DOHH2 (cell line): ENCODE measurements around the gene GPC1.

Experiments used
- H3F3A ChIP-seq: fragments of 200-600 bp; sonication (generic), shearing (Covaris generic); 2 replicates; pipeline ENCODE4 v1.6.0; 2016; ENCODE audit warnings: antibody characterized with exemption, mild to moderate bottlenecking; ENCODE audit not compliant: control insufficient read depth, insufficient read depth
- H3K27ac ChIP-seq: fragments of 200-600 bp; sonication (generic); 2 replicates; pipeline ENCODE4 v1.5.1; 2014; ENCODE audit warnings: low read depth, mild to moderate bottlenecking, low read length, moderate library complexity
- H3K27me3 ChIP-seq: fragments of 200-600 bp; sonication (generic); 2 replicates; pipeline ENCODE4 v1.6.1; 2014; ENCODE audit warnings: mild to moderate bottlenecking, low read length, mixed read lengths; ENCODE audit not compliant: control insufficient read depth
- H3K36me3 ChIP-seq: fragments of 200-600 bp; sonication (generic); 2 replicates; pipeline ENCODE4 v1.6.1; 2014; ENCODE audit warnings: mild to moderate bottlenecking, low read length, moderate library complexity, mixed read lengths; ENCODE audit not compliant: control insufficient read depth
- H3K4me1 ChIP-seq: fragments of 200-600 bp; sonication (generic); 2 replicates; pipeline ENCODE4 v1.6.1; 2014; ENCODE audit warnings: mild to moderate bottlenecking, low read length, mixed read lengths; ENCODE audit not compliant: control insufficient read depth
- H3K4me2 ChIP-seq: fragments of 200-600 bp; sonication (generic); 2 replicates; pipeline ENCODE4 v1.6.0; 2014; ENCODE audit warnings: mild to moderate bottlenecking, low read length, moderate library complexity
- H3K4me3 ChIP-seq: fragments of 200-600 bp; sonication (generic); 2 replicates; pipeline ENCODE4 v1.5.1; 2014; ENCODE audit warnings: mild to moderate bottlenecking, low read length, mixed read lengths
- H3K79me2 ChIP-seq: fragments of 200-600 bp; sonication (generic); 2 replicates; pipeline ENCODE4 v1.6.1; 2014; ENCODE audit warnings: mild to moderate bottlenecking, low read length, mixed read lengths; ENCODE audit not compliant: control insufficient read depth
- H3K9me2 ChIP-seq: fragments of 200-600 bp; sonication (generic); replicated peaks from 2 replicates; pipeline ENCODE4 v1.6.1; 2014; ENCODE audit warnings: mild to moderate bottlenecking, low read length, mixed read lengths; ENCODE audit not compliant: control insufficient read depth
- H3K9me3 ChIP-seq: fragments of 200-600 bp; sonication (generic); 2 replicates; pipeline ENCODE4 v1.6.1; 2014; ENCODE audit warnings: antibody characterized with exemption, low read length, mixed read lengths; ENCODE audit not compliant: control insufficient read depth, insufficient read depth
- H4K20me1 ChIP-seq: fragments of 200-600 bp; sonication (generic); 2 replicates; pipeline ENCODE4 v1.6.0; 2014; ENCODE audit warnings: low read depth, mild to moderate bottlenecking, antibody characterized with exemption, low read length, moderate library complexity; ENCODE audit not compliant: control insufficient read depth, insufficient read depth
- CTCF ChIP-seq: fragments of 200-600 bp; sonication (generic); IDR thresholded peaks from one replicate; pipeline ENCODE4 v1.5.1; 2014; ENCODE audit warnings: antibody characterized with exemption, mild to moderate bottlenecking, low read depth, low read length; ENCODE audit not compliant: poor library complexity, severe bottlenecking
- EZH2phosphoT487 ChIP-seq: fragments of 200-600 bp; sonication (generic); IDR thresholded peaks from 2 replicates; pipeline ENCODE4 v1.6.1; 2017; ENCODE audit warnings: borderline replicate concordance, mild to moderate bottlenecking, antibody characterized with exemption, low read length, moderate library complexity, mixed read lengths

The GPC1 gene

GRCh38 chr2:240407090-240407489 lies 28.4 kb upstream of the GPC1 start:
- no peak overlapping the region for H3K4me3 ChIP-seq

GRCh38 chr2:240410004-240410403 lies 25.5 kb upstream of the GPC1 start:
- H3K36me3 ChIP-seq, result no peaks in the 10 kb centered on the region
- no peaks in the 10 kb centered on the region for H3K9me2 ChIP-seq
- no peak for TF ChIP-seq CTCF
- no peak for TF ChIP-seq EZH2phosphoT487
- no peaks in the 10 kb centered on the region for H3F3A ChIP-seq
- no peaks in the 10 kb centered on the region for H3K27me3 ChIP-seq
- no peaks in the 10 kb centered on the region for H3K9me3 ChIP-seq
- no peak overlapping the region for H3K27ac ChIP-seq
- H3K4me3 ChIP-seq, result no peak overlapping the region
- H3K4me1 ChIP-seq, result no peaks in the 10 kb centered on the region
- no peak overlapping the region for H3K4me2 ChIP-seq
- no peaks in the 10 kb centered on the region for H4K20me1 ChIP-seq
- no peaks in the 10 kb centered on the region for H3K79me2 ChIP-seq

More at GRCh38 chr2:240407090-240407489, 28.4 kb upstream of the GPC1 start:
- H3F3A ChIP-seq, result no peaks in the 10 kb centered on the region
- H3K9me2 ChIP-seq, result no peaks in the 10 kb centered on the region
- H4K20me1 ChIP-seq, result no peaks in the 10 kb centered on the region
- H3K4me1 ChIP-seq, result no peaks in the 10 kb centered on the region
- TF ChIP-seq CTCF (no peak), EZH2phosphoT487 (no peak)
- H3K79me2 ChIP-seq, result no peaks in the 10 kb centered on the region
- no peaks in the 10 kb centered on the region for H3K9me3 ChIP-seq
- H3K27me3 ChIP-seq, result no peaks in the 10 kb centered on the region
- no peak overlapping the region for H3K27ac ChIP-seq
- H3K36me3 ChIP-seq, result no peaks in the 10 kb centered on the region
- no peak overlapping the region for H3K4me2 ChIP-seq

- no peaks in the 10 kb centered on the region for H3K36me3 ChIP-seq
- H3K4me3 ChIP-seq, result no peak overlapping the region
- TF ChIP-seq CTCF (no peak), EZH2phosphoT487 (no peak)
- H3K4me2 ChIP-seq, result no peak overlapping the region
- no peaks in the 10 kb centered on the region for H3K27me3 ChIP-seq
- no peak overlapping the region for H3K27ac ChIP-seq
- H3K4me1 ChIP-seq, result no peaks in the 10 kb centered on the region
- H3K9me2 ChIP-seq, result no peaks in the 10 kb centered on the region
- no peaks in the 10 kb centered on the region for H3K79me2 ChIP-seq
- no peaks in the 10 kb centered on the region for H4K20me1 ChIP-seq
- H3K9me3 ChIP-seq, result no peaks in the 10 kb centered on the region
- no peaks in the 10 kb centered on the region for H3F3A ChIP-seq
Measured at GRCh38 chr2:240410808-240411207, 24.7 kb upstream of the GPC1 start.
